Heart left ventricle (tissue), 16 donors: ENCODE measurements around the gene ZEB2. TPM values are rescaled to one million over a fixed set of nuclear protein-coding genes. Genes with fewer than 3 reads are reported as not detected.
A peak's percentile ranks its signal among the peaks of the same experiment; 100 is the strongest.

Experiments used
- ATAC-seq, 4 donors: fragments of 200-7000 bp; cut with Tn5 transposase; one replicate each; pipeline ENCODE4 v1.9.1; 2020 to 2022; ENCODE audit warnings: moderate library complexity in 4 of 4, mild to moderate bottlenecking in 3 of 4, moderate number of reproducible peaks in 1 of 4
- DNase-seq, 5 donors: peaks; one replicate each; pipeline ENCODE4 v3.0.0-alpha.2; 2020
- H3K27ac ChIP-seq, 12 donors: fragments of 200-600 bp; sonication (generic) in 4 of 12; one replicate each; pipeline versions ENCODE4 v1.5.0 to v1.8.0; 2016 to 2022; ENCODE audit warnings: mild to moderate bottlenecking in 2 of 12
- H3K27me3 ChIP-seq, 9 donors: fragments of 200-600 bp; sonication (generic) in 2 of 9; one replicate each; pipeline versions ENCODE4 v1.5.1 to v1.8.0; 2016 to 2022; ENCODE audit warnings: mild to moderate bottlenecking in 3 of 9
- H3K36me3 ChIP-seq, 9 donors: fragments of 200-600 bp; sonication (generic) in 2 of 9; one replicate each; pipeline versions ENCODE4 v1.5.0 to v1.8.0; 2018 to 2022; ENCODE audit warnings: mild to moderate bottlenecking in 2 of 9
- H3K4me1 ChIP-seq, 12 donors: fragments of 200-600 bp; sonication (generic) in 4 of 12; one replicate each; pipeline versions ENCODE4 v1.5.0 to v1.8.0; 2016 to 2022; ENCODE audit warnings: mild to moderate bottlenecking in 3 of 12
- H3K4me3 ChIP-seq, 12 donors: fragments of 200-600 bp; sonication (generic) in 4 of 12; one replicate each; pipeline versions ENCODE4 v1.5.0 to v1.8.0; 2017 to 2022; ENCODE audit warnings: mild to moderate bottlenecking in 9 of 12, moderate library complexity in 4 of 12
- H3K9me3 ChIP-seq, 12 donors: fragments of 200-600 bp; sonication (generic) in 4 of 12; one replicate each; pipeline versions ENCODE4 v1.5.0 to v1.8.0; 2016 to 2022; ENCODE audit warnings: mild to moderate bottlenecking in 1 of 12
- CTCF ChIP-seq, 12 donors: fragments of 200-600 bp; sonication (generic) in 4 of 12; IDR thresholded peaks; one replicate each; pipeline versions ENCODE4 v1.5.0 to v1.8.0; 2018 to 2022; ENCODE audit warnings: antibody characterized with exemption in 12 of 12, mild to moderate bottlenecking in 5 of 12
- POLR2A ChIP-seq, 2 donors: fragments of 450-650 bp; IDR thresholded peaks; one replicate each; pipeline ENCODE4 v1.6.1; 2017; ENCODE audit warnings: antibody characterized with exemption in 2 of 2, mild to moderate bottlenecking in 2 of 2, moderate library complexity in 2 of 2
- WGBS, 4 donors: extraction: QIAGEN DNeasy Blood & Tissue Kit in 2 of 4; methylation state at CpG; one replicate each; pipeline versions ENCODE4 v1.1.5 to v1.1.7; 2013 to 2018; 5-methylcytosine and 5-hydroxymethylcytosine counted together
- intact Hi-C, 10 donors: fragments of 100-400 bp; cut with DNase I; formaldehyde crosslinking; loops; one replicate each; pipeline versions ENCODE4 v1.11.1 to v1.14.2; 2022
- polyA plus RNA-seq, 2 donors: library from polyadenylated mRNA; stranded (reverse); fragments of 200-250 nt; gene quantifications; one replicate each; pipeline ENCODE4 v1.2.3, GENCODE V29; 2013
- total RNA-seq, 9 donors: library from RNA; depleted of rRNA in 2 of 9; stranded (reverse); fragments of >200 nt in 2 of 9; fragmentation: NEBNext Ultra II Directional in 3 of 9; extraction: Animal tissue kit (Norgen Biotek cat#: 25700) in 3 of 9; gene quantifications; one replicate each; pipeline versions ENCODE4 v1.1.0 to v1.2.4, GENCODE V29; 2016 to 2023
- donor health status: ischemic (EF 13 %, LVEDD 7.1; RV severe dilation, severe dysfunction).
- donor health status: healthy with polysubstance abuse.
- donor health status: DM: no; HTN: yes; CAD: no.
- donor health status: DM: no; HTN: no; CAD: no.
- donor health status: ischemic (EF 25% LVEDD 6.9; RV normal size, moderate dysfunction).
- donor health status: ischemic (EF 25% LVEDD 5.7; RV mildly dilated, moderate dysfunction).
- donor health status: healthy.
- donor health status: DM: yes; HTN: yes; CAD: no.
- donor health status: ischemic (EF 35%, LVEDD 5.7; RV mildly dilated, moderate dysfunction).
- donor health status: nonischemic (EF 11% LVEDD 7.7; RV severe dilation, severe dysfunction).
- donor health status: DM: yes; HTN: yes; CAD: no.
- donor health status: PGD.
- donor health status: ischemic (EF 29% LVEDD 5.4; RV normal size, mild dysfunction).
- donor health status: nonischemic (EF 23%, LVEDD 6.1; RV moderate dilation, normal function).

Gene ZEB2
- total and polyA plus RNA-seq, 11 donors = 23.1 to 168 (median 82.4) TPM

GRCh38 chr2:144443837-144444817, 75.8 kb downstream of the ZEB2 start:
- Histone ChIP-seq H3K36me3 (peaks cover 0 to 35% (median 0%) of the 10 kb centered on the region in 9 donors), H3K27me3 (no peaks in the 10 kb centered on the region), H3K9me3 (no peaks in the 10 kb centered on the region), H3K27ac (peak overlapping the region in 10 of 12 donors; percentile 21 to 57 (median 50)), H3K4me1 (peaks cover 0 to 84% (median 51%) of the 10 kb centered on the region in 12 donors), H3K4me3 (peak overlapping the region in 1 of 12 donors; percentile 1)
- ATAC-seq (no peak), DNase-seq (no peak)
- TF ChIP-seq CTCF (IDR thresholded peaks at IDR 0.05) = no peak
- TF ChIP-seq POLR2A (IDR thresholded peaks at IDR 0.05) = no peak
- WGBS, 4 donors = 57 to 61% (median 58%) methylated on average over 6 of the region's 6 CpGs
- intact Hi-C loops = loop anchor here in 4 of 10 donors (2.0 to 10.0 kb wide), 3 partner anchors 73 to 111 kb away; a partner anchor contains a TSS

GRCh38 chr2:144441711-144442141, 78.2 kb downstream of the ZEB2 start:
- ATAC-seq = no peak
- WGBS, 4 donors = 20 to 28% (median 27%) methylated on average over 2 of the region's 2 CpGs
- H3K27me3 ChIP-seq = no peaks in the 10 kb centered on the region
- H3K9me3 ChIP-seq = no peaks in the 10 kb centered on the region
- H3K4me3 ChIP-seq = no peak overlapping the region
- peaks cover 0 to 80% (median 38%) of the 10 kb centered on the region in 12 donors for H3K4me1 ChIP-seq
- intact Hi-C loops = loop anchor here in 4 of 10 donors (2.0 to 10.0 kb wide), 3 partner anchors 76 to 109 kb away; a partner anchor contains a TSS
- peak overlapping the region in 7 of 12 donors; percentile 0 to 50 (median 34) for H3K27ac ChIP-seq
- DNase-seq = no peak
- TF ChIP-seq POLR2A (IDR thresholded peaks at IDR 0.05) (no peak), CTCF (IDR thresholded peaks at IDR 0.05) (no peak)
- H3K36me3 ChIP-seq = peaks cover 0 to 27% (median 0%) of the 10 kb centered on the region in 9 donors

- DNase-seq = no peak
- Histone ChIP-seq H3K4me1 (peaks cover 0 to 81% (median 38%) of the 10 kb centered on the region in 12 donors), H3K4me3 (no peak overlapping the region), H3K36me3 (peaks cover 0 to 33% (median 0%) of the 10 kb centered on the region in 9 donors), H3K27me3 (no peaks in the 10 kb centered on the region), H3K27ac (peak overlapping the region in 1 of 12 donors; percentile 21), H3K9me3 (no peaks in the 10 kb centered on the region)
- WGBS, 4 donors = 72 to 82% (median 78%) methylated on average over 1 of the region's 1 CpG
- intact Hi-C loops = loop anchor here in 3 of 10 donors (5.0 to 10.0 kb wide), 2 partner anchors 77 to 105 kb away; a partner anchor contains a TSS
- no peak for ATAC-seq
- no peak for TF ChIP-seq CTCF (IDR thresholded peaks at IDR 0.05)
- TF ChIP-seq POLR2A (IDR thresholded peaks at IDR 0.05) = no peak
Measured at GRCh38 chr2:144439993-144440392, 79.9 kb downstream of the ZEB2 start.
